ENCODE measurements around the gene ZNF664. TPM values are rescaled to one million over a fixed set of nuclear protein-coding genes. Genes with fewer than 3 reads are reported as not detected.

The ZNF664 gene
- total RNA-seq, 4 donors from 2014 or later = 120 to 187 (median 138) TPM

DNA sequence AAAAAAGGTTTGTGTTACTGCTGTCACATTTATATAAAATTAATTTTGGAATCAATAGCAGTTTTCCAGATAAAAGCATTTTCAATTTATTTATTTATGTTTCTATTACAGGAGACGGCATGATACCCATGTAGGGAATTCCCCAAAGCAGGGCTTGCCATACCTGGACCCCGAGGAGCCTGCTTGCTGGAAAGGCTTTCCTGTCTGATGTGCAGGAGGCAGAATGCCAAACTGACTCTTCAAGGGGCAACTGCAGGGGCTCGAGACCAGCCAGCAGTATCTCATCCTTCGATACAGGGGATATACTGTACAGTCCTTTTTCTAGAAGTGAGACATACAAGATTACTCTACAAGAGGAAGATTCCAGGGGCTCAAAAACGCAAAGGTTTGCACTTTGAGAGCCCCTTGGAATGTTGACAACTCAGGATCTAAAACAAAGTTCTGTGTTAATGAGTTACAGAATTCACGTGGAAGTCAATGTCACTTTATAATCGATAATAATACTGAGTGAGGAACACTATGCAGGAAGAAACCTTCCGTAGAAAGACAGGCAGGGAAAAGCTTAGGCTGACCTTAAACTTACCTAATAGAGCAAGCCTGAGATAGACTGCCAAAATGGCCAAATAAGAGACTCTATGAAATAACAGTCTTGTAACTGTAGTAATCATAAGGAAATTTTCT, 38.6 kb downstream of the ZNF664 start:
- H3K27me3 ChIP-seq = no peaks in the 10 kb centered on the region
- no peaks in the 10 kb centered on the region for H3K9me3 ChIP-seq
- H3K36me3 ChIP-seq = peaks cover 19 to 20% of the 10 kb centered on the region in 2 donors
- no peak for DNase-seq
- H3K4me1 ChIP-seq = no peaks in the 10 kb centered on the region
- H3K4me3 ChIP-seq (replicated peaks in 1 of 3) = no peak overlapping the region
- no peak overlapping the region for H3K27ac ChIP-seq
- intact Hi-C loops (cut with DNase I) = no loop called here
- 86 to 90% methylated on average over 8 of the region's 8 CpGs for WGBS, 2 donors
- TF ChIP-seq, protein P1, sequence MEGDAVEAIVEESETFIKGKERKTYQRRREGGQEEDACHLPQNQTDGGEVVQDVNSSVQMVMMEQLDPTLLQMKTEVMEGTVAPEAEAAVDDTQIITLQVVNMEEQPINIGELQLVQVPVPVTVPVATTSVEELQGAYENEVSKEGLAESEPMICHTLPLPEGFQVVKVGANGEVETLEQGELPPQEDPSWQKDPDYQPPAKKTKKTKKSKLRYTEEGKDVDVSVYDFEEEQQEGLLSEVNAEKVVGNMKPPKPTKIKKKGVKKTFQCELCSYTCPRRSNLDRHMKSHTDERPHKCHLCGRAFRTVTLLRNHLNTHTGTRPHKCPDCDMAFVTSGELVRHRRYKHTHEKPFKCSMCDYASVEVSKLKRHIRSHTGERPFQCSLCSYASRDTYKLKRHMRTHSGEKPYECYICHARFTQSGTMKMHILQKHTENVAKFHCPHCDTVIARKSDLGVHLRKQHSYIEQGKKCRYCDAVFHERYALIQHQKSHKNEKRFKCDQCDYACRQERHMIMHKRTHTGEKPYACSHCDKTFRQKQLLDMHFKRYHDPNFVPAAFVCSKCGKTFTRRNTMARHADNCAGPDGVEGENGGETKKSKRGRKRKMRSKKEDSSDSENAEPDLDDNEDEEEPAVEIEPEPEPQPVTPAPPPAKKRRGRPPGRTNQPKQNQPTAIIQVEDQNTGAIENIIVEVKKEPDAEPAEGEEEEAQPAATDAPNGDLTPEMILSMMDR (IDR thresholded peaks at IDR 0.05) = no peak
- TF ChIP-seq POLR2A (IDR thresholded peaks at IDR 0.05) = no peak

DNA sequence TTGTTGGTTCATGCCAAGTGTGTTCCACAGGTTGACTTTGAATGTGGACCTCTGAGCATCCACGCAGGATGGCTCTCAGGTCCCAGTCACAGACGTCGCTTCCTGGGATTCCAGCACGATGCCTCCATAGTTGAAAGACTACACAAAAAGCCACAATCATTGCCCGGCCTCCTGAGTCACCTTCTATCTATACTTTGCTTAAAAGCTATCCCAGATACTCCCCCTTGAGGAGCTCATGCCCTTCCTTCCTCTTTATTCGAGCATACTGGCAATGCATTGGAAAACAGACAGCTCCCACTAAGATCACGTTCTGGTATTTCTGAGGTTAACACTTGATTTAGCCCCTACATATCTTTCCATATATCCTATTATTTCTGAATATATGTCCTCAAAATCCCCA, 40.1 kb downstream of the ZNF664 start:
- no peak overlapping the region for H3K4me3 ChIP-seq (replicated peaks in 1 of 3)
- H3K4me1 ChIP-seq = peaks cover 0 to under 1% of the 10 kb centered on the region in 2 donors
- intact Hi-C loops (cut with DNase I) = no loop called here
- DNase-seq = no peak
- WGBS, 2 donors = 92% methylated on average over 7 of the region's 7 CpGs
- no peaks in the 10 kb centered on the region for H3K9me3 ChIP-seq
- no peaks in the 10 kb centered on the region for H3K27me3 ChIP-seq
- peaks cover 19 to 20% of the 10 kb centered on the region in 2 donors for H3K36me3 ChIP-seq
- no peak overlapping the region for H3K27ac ChIP-seq
- TF ChIP-seq, protein P1 (IDR thresholded peaks at IDR 0.05) = no peak
- TF ChIP-seq POLR2A (IDR thresholded peaks at IDR 0.05) = no peak

DNA sequence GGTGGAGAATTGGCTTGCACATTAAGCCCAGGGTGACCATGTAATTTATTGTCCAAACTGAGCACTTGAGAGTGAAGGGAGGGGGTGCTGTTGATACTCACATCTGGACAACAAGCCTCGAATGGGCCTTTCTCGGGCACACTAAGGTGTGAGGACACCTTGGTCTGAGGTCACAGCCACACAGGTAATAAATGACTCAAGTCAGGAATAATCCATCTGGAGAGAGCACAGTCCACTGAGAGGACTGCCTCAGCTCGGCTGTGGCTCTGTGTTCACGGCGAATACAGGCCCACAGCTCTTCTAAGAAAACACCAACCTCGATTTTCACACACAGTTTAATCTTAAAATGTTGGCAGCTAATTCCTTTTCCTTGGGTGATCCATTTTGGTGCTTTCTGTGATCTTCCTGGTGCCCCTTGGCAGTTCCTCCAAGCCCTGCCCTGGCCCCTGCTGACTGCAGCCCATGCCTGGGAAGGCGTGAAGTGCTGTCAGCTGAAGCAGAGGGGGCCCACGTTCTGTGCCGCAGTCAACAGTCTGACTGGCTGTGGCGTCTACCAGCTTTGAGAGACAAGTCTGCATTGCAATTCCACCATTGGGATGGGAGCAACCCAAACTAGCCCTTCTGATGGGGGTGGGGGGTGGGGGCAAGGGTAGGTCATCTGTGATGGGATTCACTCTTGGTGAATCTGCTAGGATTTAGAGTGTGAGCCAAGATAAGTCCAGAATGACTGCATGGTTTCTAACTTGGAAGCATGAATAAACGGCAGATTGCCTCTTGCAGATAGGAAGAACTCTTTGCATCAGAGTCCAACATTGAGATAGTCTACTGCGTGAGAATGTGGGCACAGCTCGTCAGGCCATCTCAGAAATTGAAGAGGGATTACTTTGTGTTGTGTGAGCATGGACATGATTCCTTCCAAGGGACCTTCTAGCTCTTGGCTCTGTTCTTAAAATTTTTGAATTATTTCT, 42.8 kb downstream of the ZNF664 start:
- Histone ChIP-seq H3K9me3 (no peaks in the 10 kb centered on the region), H3K4me3 (replicated peaks in 1 of 3) (no peak overlapping the region), H3K4me1 (peaks cover 0 to 12% of the 10 kb centered on the region in 2 donors), H3K27me3 (no peaks in the 10 kb centered on the region), H3K27ac (no peak overlapping the region), H3K36me3 (peaks cover 19 to 20% of the 10 kb centered on the region in 2 donors)
- no peak for TF ChIP-seq POLR2A (IDR thresholded peaks at IDR 0.05)
- TF ChIP-seq, protein P1 (IDR thresholded peaks at IDR 0.05) = no peak
- WGBS, 2 donors = 87 to 91% methylated on average over 12 of the region's 13 CpGs
- DNase-seq = no peak
- intact Hi-C loops (cut with DNase I) = no loop called here

DNA sequence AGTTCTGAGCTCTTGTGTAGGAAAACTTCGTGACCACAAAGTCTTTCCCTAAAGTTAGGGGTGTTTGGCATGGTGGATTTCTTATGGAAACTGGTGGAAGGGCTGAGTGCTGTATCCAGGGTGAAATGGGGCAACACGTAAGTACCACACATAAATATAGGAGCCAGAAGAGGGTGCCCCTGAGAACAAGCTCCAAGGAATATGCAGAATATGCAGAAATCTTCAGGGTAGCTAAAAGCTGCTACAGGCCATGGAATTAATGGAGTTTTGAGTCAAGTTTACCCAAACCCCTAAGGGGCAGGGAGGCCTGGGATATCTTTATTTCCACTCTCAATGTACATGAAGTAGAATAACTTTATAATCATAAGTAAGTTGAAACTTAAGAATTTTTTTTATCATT, 44.0 kb downstream of the ZNF664 start:
- Histone ChIP-seq H3K27ac (no peak overlapping the region), H3K4me1 (peaks cover 0 to 15% of the 10 kb centered on the region in 2 donors), H3K9me3 (no peaks in the 10 kb centered on the region), H3K36me3 (peaks cover 9 to 10% of the 10 kb centered on the region in 2 donors), H3K4me3 (replicated peaks in 1 of 3) (no peak overlapping the region), H3K27me3 (no peaks in the 10 kb centered on the region)
- WGBS, 2 donors = 92 to 95% methylated on average over 2 of the region's 2 CpGs
- no peak for DNase-seq
- TF ChIP-seq, protein P1 (IDR thresholded peaks at IDR 0.05) = no peak
- no peak for TF ChIP-seq POLR2A (IDR thresholded peaks at IDR 0.05)
- intact Hi-C loops (cut with DNase I) = no loop called here

Measured in thyroid gland (tissue), 4 donors.